HCT116 (cell line): ENCODE data around the gene C20orf144. TPM values are rescaled to one million over a fixed set of nuclear protein-coding genes. Genes with fewer than 3 reads are reported as not detected.

ENCODE experiments used
- EGR1 ChIP-seq: IDR thresholded peaks from 2 replicates; pipeline ENCODE4 v1.6.1; 2012; ENCODE audit warnings: low read depth
- ELF1 ChIP-seq: IDR thresholded peaks from 2 replicates; pipeline ENCODE4 v1.6.1; 2012; ENCODE audit warnings: low read depth, borderline replicate concordance
- FOSL1 ChIP-seq: IDR thresholded peaks from 2 replicates; pipeline ENCODE4 v1.6.1; 2012; ENCODE audit warnings: low read depth
- POLR2A ChIP-seq: IDR thresholded peaks from 2 replicates; pipeline ENCODE4 v1.7.0; 2011; ENCODE audit warnings: borderline replicate concordance; ENCODE audit not compliant: insufficient read depth, insufficient read length; ENCODE audit errors: extremely low read depth
- REST ChIP-seq: IDR thresholded peaks from 2 replicates; pipeline ENCODE4 v1.6.1; 2012; ENCODE audit warnings: low read depth
- ZFX ChIP-seq: fragments of 450-650 bp; IDR thresholded peaks from 2 replicates; pipeline ENCODE4 v1.6.1; 2017
- ZNF274 ChIP-seq: fragments of 200-500 bp; sonication (Bioruptor generic); IDR thresholded peaks from 2 replicates; pipeline ENCODE4 v1.6.1; 2014; ENCODE audit warnings: mild to moderate bottlenecking, low read depth, low read length, inconsistent platforms
- total RNA-seq: library from RNA; stranded (reverse); gene quantifications from one replicate; pipeline ENCODE4 v1.2.1, GENCODE V29; 2021; ENCODE audit not compliant: unreplicated experiment
- TF ChIP-seq, protein P1 (sequence below), 3 experiments: fragments of 200-600 bp in 1 of 3; sonication (generic) in 1 of 3; IDR thresholded peaks in 2 of 3; conservative IDR thresholded peaks in 1 of 3; 2 replicates each; pipeline ENCODE4 v1.5.1; 2012 to 2017; ENCODE audit warnings: low read depth in 2 of 3, low read length in 2 of 3, antibody characterized with exemption in 1 of 3, borderline replicate concordance in 1 of 3, control low read depth in 1 of 3, mild to moderate bottlenecking in 1 of 3, mixed read lengths in 1 of 3, mixed run types in 1 of 3, moderate library complexity in 1 of 3; ENCODE audit not compliant: insufficient read depth in 1 of 3

The C20orf144 gene
- total RNA-seq, 1 experiment from 2014 or later: 0.37 TPM

- no peak for TF ChIP-seq FOSL1
- no peak for TF ChIP-seq REST
- no peak for TF ChIP-seq ELF1
- TF ChIP-seq, protein P1, sequence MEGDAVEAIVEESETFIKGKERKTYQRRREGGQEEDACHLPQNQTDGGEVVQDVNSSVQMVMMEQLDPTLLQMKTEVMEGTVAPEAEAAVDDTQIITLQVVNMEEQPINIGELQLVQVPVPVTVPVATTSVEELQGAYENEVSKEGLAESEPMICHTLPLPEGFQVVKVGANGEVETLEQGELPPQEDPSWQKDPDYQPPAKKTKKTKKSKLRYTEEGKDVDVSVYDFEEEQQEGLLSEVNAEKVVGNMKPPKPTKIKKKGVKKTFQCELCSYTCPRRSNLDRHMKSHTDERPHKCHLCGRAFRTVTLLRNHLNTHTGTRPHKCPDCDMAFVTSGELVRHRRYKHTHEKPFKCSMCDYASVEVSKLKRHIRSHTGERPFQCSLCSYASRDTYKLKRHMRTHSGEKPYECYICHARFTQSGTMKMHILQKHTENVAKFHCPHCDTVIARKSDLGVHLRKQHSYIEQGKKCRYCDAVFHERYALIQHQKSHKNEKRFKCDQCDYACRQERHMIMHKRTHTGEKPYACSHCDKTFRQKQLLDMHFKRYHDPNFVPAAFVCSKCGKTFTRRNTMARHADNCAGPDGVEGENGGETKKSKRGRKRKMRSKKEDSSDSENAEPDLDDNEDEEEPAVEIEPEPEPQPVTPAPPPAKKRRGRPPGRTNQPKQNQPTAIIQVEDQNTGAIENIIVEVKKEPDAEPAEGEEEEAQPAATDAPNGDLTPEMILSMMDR (IDR thresholded peaks at IDR 0.05 in 2 of 3, conservative IDR thresholded peaks at IDR 0.05 in 1 of 3; ENCODE audit: borderline replicate concordance in 1 of 3, insufficient read depth in 1 of 3, low read depth in 2 of 3, low read length in 2 of 3): no peak; a peak in 1 of 6 replicates
- no peak for TF ChIP-seq ZNF274
- TF ChIP-seq ZFX: peak; percentile 74; the same call in 1 of the 2 replicates
- TF ChIP-seq POLR2A: peak; percentile 1
- TF ChIP-seq EGR1: 0 out of 2 replicates have a peak, but pooled peaks have one; percentile 33
These were observed 24.2 kb downstream of the C20orf144 start, which contains the start of gene E2F1 (continued) for GRCh38 chr20:33686100-33686983.
